GM21526 (cell line): ENCODE measurements around the gene SLITRK3.
"Not testable (repeated sequence)": the region's sequence is repeated elsewhere in the genome, so short reads cannot be mapped to it uniquely, and the experiment has no call there.

Source experiments
- ATAC-seq: cut with Tn5 transposase; IDR thresholded peaks from one replicate; pipeline ENCODE4 v1.9.1; 2021; ENCODE audit warnings: moderate library complexity; ENCODE audit not compliant: unreplicated experiment, low FRiP score

The SLITRK3 gene

DNA sequence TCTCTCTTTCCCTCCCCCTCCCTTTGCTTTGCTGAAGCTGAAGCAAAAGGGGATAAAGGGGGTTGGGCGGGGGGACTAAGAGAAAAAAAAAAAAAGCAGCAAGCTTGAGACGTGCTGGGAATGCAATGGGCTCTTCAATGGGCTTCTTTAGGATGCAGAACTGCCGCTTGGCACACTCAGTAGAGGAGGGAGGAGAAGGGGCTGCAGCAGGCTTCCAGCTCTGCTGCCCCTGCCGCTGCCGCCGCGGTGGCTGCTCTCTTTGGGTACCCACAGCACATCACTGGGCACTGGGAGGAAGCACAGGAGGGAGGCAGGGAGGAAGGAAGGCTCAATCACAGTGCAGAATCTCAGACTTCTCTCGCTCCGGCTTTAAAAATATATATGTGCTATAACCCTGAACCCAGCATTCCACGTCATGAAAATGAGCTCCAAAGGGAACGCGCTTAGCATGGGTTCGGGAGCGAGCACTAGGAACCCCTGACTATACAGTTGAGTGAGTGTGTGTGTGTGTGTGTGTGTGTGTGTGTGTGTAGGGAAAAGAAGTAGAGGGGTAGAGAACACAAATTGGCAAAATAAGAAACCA, 3.5 kb downstream of the SLITRK3 start:
- ATAC-seq: no peak

DNA sequence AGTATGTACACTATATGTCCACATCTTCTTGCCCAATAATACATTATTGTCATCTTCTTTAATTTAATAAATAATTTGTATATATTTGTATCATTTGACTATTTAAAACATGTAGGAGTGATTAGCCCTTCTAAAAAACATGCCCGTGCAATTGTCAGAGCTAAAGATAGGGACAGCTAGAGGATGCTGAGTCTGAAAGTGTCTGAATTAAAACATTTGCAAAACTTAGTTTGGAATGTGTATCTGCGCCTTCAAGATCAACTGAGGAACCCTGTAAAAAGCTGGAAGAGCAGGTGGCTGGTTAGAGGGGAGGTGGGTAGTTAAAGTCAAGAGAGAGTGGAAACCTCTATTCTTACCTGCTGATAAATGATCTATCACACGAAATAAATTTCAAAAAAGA, 4.7 kb downstream of the SLITRK3 start:
- ATAC-seq: no peak

DNA sequence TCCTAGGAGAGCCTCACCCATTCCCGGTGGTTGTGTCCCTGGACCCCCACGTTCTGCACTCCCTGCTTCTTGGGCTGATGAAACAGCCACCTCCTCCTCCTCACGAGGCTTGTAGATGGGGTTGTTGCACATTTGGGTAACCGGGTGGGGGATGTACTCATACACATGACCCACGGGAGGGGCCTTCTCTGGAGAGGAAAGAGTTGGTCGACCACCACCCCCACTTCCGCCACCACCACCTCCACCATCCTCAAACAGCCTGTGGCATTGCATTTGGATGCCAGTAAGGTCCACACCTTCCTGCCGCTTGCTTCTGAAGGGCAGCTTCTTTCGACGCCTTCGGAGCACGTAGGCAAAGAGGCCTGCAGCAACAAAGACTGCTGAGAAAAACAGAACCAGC, 7.7 kb downstream of the SLITRK3 start:
- no peak for ATAC-seq

DNA sequence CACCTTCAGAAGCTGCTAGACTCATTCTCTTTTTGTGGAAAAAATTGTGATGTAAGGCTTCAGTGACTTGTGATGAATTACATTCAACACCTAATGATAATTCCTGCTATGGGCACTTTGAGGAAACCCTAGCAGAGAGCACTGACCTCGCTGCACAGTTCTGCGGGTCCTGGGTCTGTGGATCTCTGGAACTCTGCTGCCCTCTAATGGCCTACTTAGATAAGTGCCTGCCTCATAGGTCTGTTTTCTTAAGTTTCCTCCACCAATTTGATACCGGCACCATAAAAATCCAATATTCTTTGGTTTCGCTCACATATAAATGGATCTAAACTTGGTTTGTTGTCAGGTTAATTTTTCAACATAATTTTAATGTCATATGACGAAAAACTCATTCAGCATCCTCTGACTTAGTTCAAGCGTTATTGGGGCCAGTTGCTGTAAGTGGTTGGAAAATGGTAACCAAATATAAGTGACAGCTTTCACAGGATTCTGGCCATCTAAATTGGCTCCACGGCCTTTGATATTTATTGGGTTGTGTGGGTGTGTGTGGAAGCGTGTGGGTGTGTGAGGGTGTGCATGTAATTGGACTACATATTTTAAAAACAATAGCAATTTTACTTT, 10.4 kb downstream of the SLITRK3 start:
- ATAC-seq: peak; percentile 98

DNA sequence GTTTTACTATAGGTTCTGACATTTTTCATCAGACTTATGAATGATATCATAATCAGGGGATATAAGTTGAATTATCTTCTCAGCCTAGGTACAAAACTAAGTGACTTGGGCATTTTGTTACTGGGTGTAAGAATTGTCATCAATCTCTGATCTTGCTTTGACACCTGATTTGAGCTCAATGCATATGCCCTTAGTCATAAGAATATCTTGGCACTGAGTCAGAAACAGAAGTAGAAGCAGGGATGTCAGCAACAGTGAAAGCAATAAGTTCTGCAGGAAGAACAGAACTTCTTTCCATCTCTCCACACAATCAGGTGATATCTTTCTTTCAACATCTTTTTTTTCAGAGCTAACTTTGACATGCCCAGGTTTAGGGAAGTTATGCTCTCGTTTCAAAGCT, 14.6 kb downstream of the SLITRK3 start:
- no peak for ATAC-seq

DNA sequence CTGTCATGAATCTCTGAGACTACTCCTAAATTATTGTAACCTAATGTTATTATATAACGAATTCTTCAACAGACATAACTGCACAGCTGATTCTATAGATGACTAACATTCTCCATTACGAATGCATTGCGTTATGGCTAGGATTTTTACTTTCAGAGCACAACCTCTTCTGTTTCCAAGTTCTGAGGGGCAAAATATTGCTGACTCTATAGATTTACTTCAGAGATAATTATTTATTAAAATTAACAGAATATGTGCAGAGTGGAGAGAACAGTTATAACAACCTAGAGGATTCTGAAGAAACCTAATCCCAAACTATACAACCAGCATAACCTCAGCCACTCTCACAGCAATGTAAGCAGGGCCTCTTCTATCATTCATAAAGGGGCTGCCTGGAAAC, 25.9 kb downstream of the SLITRK3 start:
- no peak for ATAC-seq

DNA sequence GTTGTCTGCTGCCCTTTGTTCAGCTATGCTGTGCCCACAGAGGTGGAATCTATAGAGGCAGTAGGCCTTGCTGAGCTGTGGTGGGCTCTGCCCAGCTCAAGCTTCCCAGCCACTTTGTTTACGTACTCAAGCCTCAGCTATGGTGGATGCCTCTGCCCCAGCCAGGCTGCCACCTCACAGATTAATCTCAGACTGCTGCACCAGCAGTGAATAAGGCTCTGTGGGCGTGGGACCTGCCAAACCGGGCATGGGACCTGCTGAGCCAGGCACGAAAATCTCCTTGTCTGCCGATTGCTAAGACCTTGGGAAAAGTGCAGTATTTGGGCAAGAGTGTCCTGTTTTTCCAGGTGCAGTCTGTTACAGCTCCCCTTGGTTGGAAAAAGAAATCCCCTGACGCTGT, 26.8 kb downstream of the SLITRK3 start:
- no peak for ATAC-seq

DNA sequence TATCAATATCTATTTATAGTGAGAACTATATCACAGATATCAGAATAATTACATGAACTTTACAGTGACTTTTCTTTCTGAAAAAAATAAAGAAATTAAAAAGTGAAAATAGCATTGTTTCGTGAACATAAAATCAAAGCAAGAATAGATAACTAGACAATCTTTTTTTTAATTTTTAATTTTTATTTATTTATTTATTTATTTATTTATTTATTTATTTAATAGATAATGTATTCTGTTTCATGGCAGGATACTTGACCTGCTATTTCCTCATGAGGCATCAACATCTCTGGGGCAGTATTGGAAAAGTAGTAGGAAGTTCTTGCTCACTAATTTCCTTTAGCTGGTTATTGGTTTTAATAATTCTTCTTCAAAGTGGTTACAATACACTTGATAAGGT, 33.3 kb downstream of the SLITRK3 start:
- no peak for ATAC-seq

DNA sequence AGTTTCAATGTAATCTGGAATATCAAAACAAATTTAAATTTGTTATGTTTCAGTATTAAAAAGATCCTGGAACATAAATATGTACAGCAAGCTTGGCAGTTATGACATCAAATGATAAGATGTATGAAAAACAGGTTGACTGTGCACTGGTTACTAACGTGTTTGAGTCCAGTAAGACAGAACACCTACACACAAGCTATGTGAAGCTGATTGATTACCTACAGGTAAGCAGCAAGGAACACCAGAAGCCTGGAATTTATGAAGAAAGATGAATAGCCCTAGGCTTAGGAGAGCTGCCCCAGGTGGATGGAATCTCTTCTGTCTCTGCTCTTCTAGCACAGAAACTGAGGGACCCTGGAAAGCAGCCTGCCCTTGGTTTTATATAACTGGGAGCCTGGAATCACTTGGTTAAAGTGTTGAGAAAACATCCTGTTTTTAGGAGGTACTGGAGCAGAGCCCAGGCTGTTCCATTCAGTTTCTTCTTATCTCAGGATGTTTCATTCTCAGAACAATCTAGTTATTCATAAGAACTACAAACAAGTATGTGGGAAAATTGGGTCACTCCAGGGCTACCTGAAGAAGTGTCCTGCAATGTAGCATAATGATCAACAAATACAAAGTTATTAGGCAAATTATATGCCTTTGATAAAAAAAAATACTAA, 36.3 kb downstream of the SLITRK3 start:
- no peak for ATAC-seq

DNA sequence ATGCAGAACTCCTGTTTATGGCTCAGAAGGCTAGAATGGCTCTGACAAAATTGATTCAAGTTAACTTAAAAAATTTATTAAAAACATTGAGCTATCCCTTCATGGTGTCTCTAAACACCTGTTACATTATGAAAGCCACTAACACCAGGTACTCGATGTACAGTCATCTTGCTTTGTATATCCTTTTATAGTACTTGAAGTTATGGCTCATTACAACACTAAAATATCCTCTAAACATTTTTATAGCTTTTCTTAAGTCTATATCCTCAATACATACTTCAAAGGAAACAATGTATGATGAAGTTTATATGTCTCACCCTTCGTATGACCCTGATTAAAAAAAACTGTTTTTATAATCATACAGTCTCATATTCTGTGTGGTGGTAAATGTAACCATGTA, 38.2 kb downstream of the SLITRK3 start:
- no peak for ATAC-seq

DNA sequence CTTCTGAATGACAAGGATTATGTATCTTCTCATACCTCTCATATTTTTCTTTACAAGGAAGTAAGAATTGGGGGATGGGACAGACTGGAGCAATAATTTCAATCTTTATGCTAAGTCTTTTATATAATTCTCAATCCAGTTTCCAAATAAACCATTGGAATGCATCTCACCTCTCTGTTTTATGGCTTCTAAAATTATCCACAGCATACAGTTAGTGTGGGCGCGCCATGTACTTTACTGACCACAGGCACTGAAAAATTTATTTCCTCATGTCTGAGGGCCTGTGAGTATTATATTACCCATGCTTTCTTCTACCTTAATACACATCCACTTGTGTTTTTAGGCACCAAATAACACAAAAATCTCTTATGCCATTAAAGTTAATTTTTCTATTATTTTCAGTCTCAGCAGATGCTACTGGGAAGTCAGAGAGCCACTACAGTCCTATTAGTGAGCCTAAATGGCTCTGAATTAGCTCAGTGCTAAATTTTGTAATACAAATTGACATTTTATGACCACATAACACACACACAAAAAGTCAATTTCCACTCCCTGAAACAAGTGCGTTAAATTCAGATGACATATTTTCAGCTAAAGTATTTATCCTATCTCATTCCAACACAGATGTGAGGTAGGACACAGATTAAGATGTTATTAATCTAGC, 39.3 kb downstream of the SLITRK3 start:
- ATAC-seq: no peak

DNA sequence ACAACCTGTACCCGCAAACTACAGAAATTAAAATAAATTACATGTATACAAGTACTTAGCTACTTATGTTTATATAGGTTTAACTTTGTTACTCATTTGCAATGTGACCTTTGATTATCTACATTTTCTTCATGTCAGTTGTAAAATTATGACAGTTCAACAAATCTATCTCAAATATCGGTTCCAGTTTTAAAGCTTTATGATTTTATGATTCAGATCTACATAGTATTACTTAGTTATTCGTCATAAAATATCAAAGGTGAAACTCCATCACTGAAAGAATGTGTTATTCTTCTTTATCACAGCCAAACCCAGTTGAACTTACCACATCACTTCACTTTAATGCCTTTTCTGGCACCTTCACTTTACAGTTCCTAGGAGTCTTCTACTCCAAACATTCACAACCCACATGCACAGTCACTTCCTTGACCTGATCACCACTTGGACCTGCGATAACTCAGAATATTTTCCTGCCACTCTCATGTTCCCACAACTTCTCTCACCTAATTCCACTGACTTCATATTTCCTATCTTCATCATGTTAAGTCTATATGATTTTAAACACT, 47.2 kb downstream of the SLITRK3 start:
- ATAC-seq: no peak

DNA sequence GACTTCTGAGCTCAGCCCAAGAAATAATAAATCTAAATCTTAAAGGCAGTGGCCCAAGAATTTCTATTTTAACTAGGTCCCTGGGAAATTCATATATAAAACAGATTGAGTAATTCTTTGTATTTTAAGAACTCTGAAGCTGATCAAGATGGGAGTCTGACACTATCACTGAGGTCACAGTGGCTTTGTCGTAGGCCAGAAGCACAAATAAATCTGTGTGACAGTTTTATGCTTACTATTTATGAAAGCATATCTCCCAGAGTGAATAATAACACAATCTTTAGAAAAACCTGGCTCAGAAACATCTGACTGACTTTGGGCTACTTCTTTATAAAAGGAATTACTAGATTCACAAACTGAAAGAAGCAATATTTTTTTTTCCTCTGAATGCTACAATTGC, 51.9 kb downstream of the SLITRK3 start:
- ATAC-seq: no peak

DNA sequence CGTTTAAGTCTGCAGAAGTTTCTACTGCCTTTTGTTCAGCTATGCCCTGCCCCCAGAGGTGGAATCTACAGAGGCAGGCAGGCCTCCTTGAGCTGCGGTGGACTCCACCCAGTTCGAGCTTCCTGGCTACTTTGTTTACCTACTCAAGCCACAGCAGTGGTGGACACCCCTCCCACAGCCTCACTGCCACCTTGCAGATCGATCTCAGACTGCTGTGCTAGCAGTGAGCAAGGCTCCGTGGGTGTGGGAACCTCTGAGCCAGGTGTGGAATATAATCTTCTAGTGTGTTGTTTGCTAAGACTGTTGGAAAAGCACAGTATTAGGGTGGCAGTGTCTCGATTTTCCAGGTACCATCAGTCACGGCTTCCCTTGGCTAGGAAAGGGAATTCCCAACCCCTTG, 56.3 kb downstream of the SLITRK3 start:
- not testable (repeated sequence) for ATAC-seq
